H9 (cell line): Measurements from ENCODE around the gene AGBL4. TPM values are rescaled to one million over a fixed set of nuclear protein-coding genes. Genes with fewer than 3 reads are reported as not detected.

Experiments used
- DNase-seq: peaks from one replicate; pipeline ENCODE4 v3.0.0-alpha.2; 2017
- H2AFZ ChIP-seq: one replicate; pipeline ENCODE4 v1.6.1; 2013; ENCODE audit warnings: mild to moderate bottlenecking, low read length, control low read depth, moderate library complexity
- H2AK5ac ChIP-seq: 2 replicates; pipeline ENCODE4 v1.6.1; 2013; ENCODE audit warnings: low read length, control low read depth, mixed read lengths; ENCODE audit not compliant: insufficient read length
- H2BK120ac ChIP-seq: one replicate; pipeline ENCODE4 v1.6.1; 2013; ENCODE audit warnings: low read depth, mild to moderate bottlenecking, low read length, control low read depth, inconsistent platforms; ENCODE audit not compliant: poor library complexity, severe bottlenecking
- H2BK12ac ChIP-seq: 2 replicates; pipeline ENCODE4 v1.6.1; 2013; ENCODE audit warnings: low read length, control low read depth, mixed read lengths, low read depth; ENCODE audit not compliant: insufficient read length
- H2BK15ac ChIP-seq: 2 replicates; pipeline ENCODE4 v1.6.1; 2013; ENCODE audit warnings: low read depth, low read length, control low read depth
- H2BK20ac ChIP-seq: one replicate; pipeline ENCODE4 v1.6.1; 2013; ENCODE audit warnings: low read depth, mild to moderate bottlenecking, low read length, control low read depth, inconsistent platforms; ENCODE audit not compliant: poor library complexity, severe bottlenecking
- H2BK5ac ChIP-seq: 2 replicates; pipeline ENCODE4 v1.6.1; 2013; ENCODE audit warnings: low read length, control low read depth, mixed read lengths; ENCODE audit not compliant: insufficient read length
- H3K14ac ChIP-seq: 2 replicates; pipeline ENCODE4 v1.6.1; 2013; ENCODE audit warnings: low read length, control low read depth; ENCODE audit not compliant: insufficient read depth
- H3K18ac ChIP-seq: 2 replicates; pipeline ENCODE4 v1.6.1; 2013; ENCODE audit warnings: low read depth, mild to moderate bottlenecking, mixed read lengths, low read length, control low read depth; ENCODE audit not compliant: insufficient read length
- H3K23ac ChIP-seq: 2 replicates; pipeline ENCODE4 v1.6.1; 2013; ENCODE audit warnings: low read length, control low read depth, mixed read lengths, low read depth; ENCODE audit not compliant: insufficient read length
- H3K23me2 ChIP-seq: 2 replicates; pipeline ENCODE4 v1.6.1; 2013; ENCODE audit warnings: low read depth, mild to moderate bottlenecking, mixed read lengths, low read length, control low read depth; ENCODE audit not compliant: insufficient read length, poor library complexity, severe bottlenecking
- H3K27ac ChIP-seq: 2 replicates; pipeline ENCODE4 v1.5.1; 2013; ENCODE audit warnings: low read length, control low read depth, mixed read lengths, low read depth; ENCODE audit not compliant: insufficient read length
- H3K27me3 ChIP-seq: 2 replicates; pipeline ENCODE4 v1.6.1; 2013; ENCODE audit warnings: low read length, control low read depth, inconsistent platforms; ENCODE audit not compliant: insufficient read depth
- H3K4ac ChIP-seq: 2 replicates; pipeline ENCODE4 v1.6.1; 2013; ENCODE audit warnings: low read depth, mild to moderate bottlenecking, control low read depth, inconsistent platforms, low read length, moderate library complexity
- H3K4me1 ChIP-seq: 2 replicates; pipeline ENCODE4 v1.6.1; 2013; ENCODE audit warnings: low read length, control low read depth, inconsistent platforms; ENCODE audit not compliant: insufficient read depth
- H3K4me2 ChIP-seq: 2 replicates; pipeline ENCODE4 v1.6.1; 2013; ENCODE audit warnings: low read length, control low read depth, mixed read lengths; ENCODE audit not compliant: insufficient read length, insufficient read depth
- H3K56ac ChIP-seq: 2 replicates; pipeline ENCODE4 v1.6.1; 2013; ENCODE audit warnings: low read depth, mild to moderate bottlenecking, mixed read lengths, low read length, control low read depth; ENCODE audit not compliant: insufficient read length
- H3K79me1 ChIP-seq: 2 replicates; pipeline ENCODE4 v1.6.1; 2013; ENCODE audit warnings: low read depth, mild to moderate bottlenecking, moderate library complexity, low read length, control low read depth, inconsistent platforms; ENCODE audit not compliant: insufficient read depth, poor library complexity, severe bottlenecking
- H3K79me2 ChIP-seq: 2 replicates; pipeline ENCODE4 v1.6.1; 2013; ENCODE audit warnings: low read length, control low read depth, inconsistent platforms; ENCODE audit not compliant: insufficient read depth
- H3K9ac ChIP-seq: 2 replicates; pipeline ENCODE4 v1.6.1; 2013; ENCODE audit warnings: low read length, control low read depth, mixed read lengths; ENCODE audit not compliant: insufficient read length; ENCODE audit errors: extremely low read depth
- H3K9me3 ChIP-seq: one replicate; pipeline ENCODE4 v1.6.1; 2013; ENCODE audit warnings: low read depth, low read length, inconsistent platforms; ENCODE audit not compliant: control insufficient read depth
- H3T11ph ChIP-seq: one replicate; pipeline ENCODE4 v1.6.1; 2013; ENCODE audit warnings: mild to moderate bottlenecking, low read length, control low read depth, inconsistent platforms
- H4K20me1 ChIP-seq: one replicate; pipeline ENCODE4 v1.6.1; 2013; ENCODE audit not compliant: control insufficient read depth, insufficient read length, insufficient read depth
- H4K5ac ChIP-seq: 2 replicates; pipeline ENCODE4 v1.6.1; 2013; ENCODE audit warnings: low read depth, mild to moderate bottlenecking, mixed read lengths, low read length, control low read depth; ENCODE audit not compliant: insufficient read length
- H4K8ac ChIP-seq: replicated peaks from 2 replicates; pipeline ENCODE4 v1.6.1; 2013; ENCODE audit warnings: low read length, control low read depth, mixed read lengths, low read depth; ENCODE audit not compliant: insufficient read length
- H4K91ac ChIP-seq: 2 replicates; pipeline ENCODE4 v1.6.1; 2013; ENCODE audit warnings: low read depth, mild to moderate bottlenecking, moderate library complexity, mixed read lengths, low read length, control low read depth; ENCODE audit not compliant: insufficient read length
- H3K27ac Mint-ChIP-seq, 3 experiments: 2 replicates in 2 of 3; 3 replicates in 1 of 3; pipeline ENCODE4 v1.8.0; 2020 to 2021; ENCODE audit warnings: mixed read lengths in 3 of 3, mild to moderate bottlenecking in 1 of 3, moderate library complexity in 1 of 3
- H3K27me3 Mint-ChIP-seq: 2 replicates; pipeline ENCODE4 v1.8.0; 2021; ENCODE audit warnings: low read depth, mild to moderate bottlenecking, moderate library complexity, mixed read lengths
- H3K36me3 Mint-ChIP-seq, 3 experiments: 2 replicates in 2 of 3; 3 replicates in 1 of 3; pipeline ENCODE4 v1.8.0; 2020 to 2021; ENCODE audit warnings: low read depth in 3 of 3, mixed read lengths in 3 of 3; ENCODE audit not compliant: insufficient read depth in 1 of 3
- H3K4me1 Mint-ChIP-seq, 2 experiments: 2 replicates each; pipeline ENCODE4 v1.8.0; 2020; ENCODE audit warnings: mixed read lengths in 2 of 2
- H3K4me3 Mint-ChIP-seq, 2 experiments: 2 replicates in 1 of 2; 3 replicates in 1 of 2; pipeline ENCODE4 v1.8.0; 2020 to 2021; ENCODE audit warnings: mild to moderate bottlenecking in 2 of 2, mixed read lengths in 2 of 2, moderate library complexity in 1 of 2
- H3K9me3 Mint-ChIP-seq, 2 experiments: 2 replicates in 1 of 2; 3 replicates in 1 of 2; pipeline ENCODE4 v1.8.0; 2020; ENCODE audit warnings: mild to moderate bottlenecking in 2 of 2, mixed read lengths in 2 of 2, moderate library complexity in 1 of 2
- CTCF ChIP-seq: fragments of 200-600 bp; sonication (generic); conservative IDR thresholded peaks from 3 replicates; pipeline ENCODE4 v1.8.0; 2021; ENCODE audit warnings: antibody characterized with exemption, mild to moderate bottlenecking
- WGBS: extraction: QIAGEN DNeasy Blood & Tissue Kit; methylation state at CpG from one replicate; pipeline ENCODE4 v1.1.7; 2013; ENCODE audit warnings: missing lambda C conversion rate, low lambda C conversion rate, mixed read lengths; ENCODE audit not compliant: insufficient read length; ENCODE audit errors: extremely low coverage; 5-methylcytosine and 5-hydroxymethylcytosine counted together
- total RNA-seq: library from RNA; stranded (reverse); gene quantifications from 2 replicates; pipeline ENCODE4 v1.2.1, GENCODE V29; 2021

The AGBL4 gene
- total RNA-seq, 1 experiment from 2014 or later, result not detected

DNA sequence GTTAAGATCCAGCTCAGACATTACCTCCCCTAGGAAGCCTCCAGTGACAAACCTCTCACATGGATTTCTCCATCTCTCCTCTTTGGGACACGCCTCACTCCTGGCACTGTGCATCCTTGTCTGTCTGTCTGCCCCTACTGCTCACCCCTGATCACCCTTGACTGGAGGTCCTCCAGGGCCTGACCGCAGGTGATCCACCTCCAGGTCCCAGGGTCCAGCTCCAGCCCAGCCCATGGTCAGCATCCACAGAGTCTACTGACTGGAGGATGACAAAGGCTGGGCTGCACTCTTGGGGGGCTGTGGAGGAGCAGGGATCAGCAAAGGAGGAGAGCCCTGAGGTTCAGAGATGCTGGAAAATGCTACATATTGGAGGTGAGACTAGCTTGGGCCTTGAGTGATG is 1312.8 kb downstream of the AGBL4 start:
- H2BK12ac ChIP-seq, result no peak overlapping the region
- Mint-ChIP-seq H3K9me3 (no peaks in the 10 kb centered on the region), H3K36me3 (no peaks in the 10 kb centered on the region), H3K4me3 (peak overlapping the region in 1 of 2 experiments; percentile 38; a peak in 2 of 5 replicates), H3K4me1 (peaks cover 16 to 25% of the 10 kb centered on the region in 2 experiments), H3K27me3 (peaks cover 2% of the 10 kb centered on the region), H3K27ac (peak overlapping the region in 2 of 3 experiments; percentile 10 to 36; a peak in 2 of 7 replicates)
- no peak overlapping the region for H2AK5ac ChIP-seq
- no peak overlapping the region for H3K4me2 ChIP-seq
- H3K9ac ChIP-seq, result no peak overlapping the region
- H3K27me3 ChIP-seq, result no peaks in the 10 kb centered on the region; the same call in 1 of the 2 replicates
- no CpG with 5 or more reads among the region's 2 CpGs for WGBS
- no peak overlapping the region for H2BK15ac ChIP-seq
- H3K23me2 ChIP-seq, result no peaks in the 10 kb centered on the region
- no peak overlapping the region for H3K23ac ChIP-seq
- no peak for DNase-seq
- no peaks in the 10 kb centered on the region for H3K9me3 ChIP-seq
- H3K79me1 ChIP-seq, result no peaks in the 10 kb centered on the region
- no peaks in the 10 kb centered on the region for H4K20me1 ChIP-seq
- H2BK5ac ChIP-seq, result no peak overlapping the region
- no peak overlapping the region for H3K4ac ChIP-seq
- no peak overlapping the region for H4K5ac ChIP-seq
- H2AFZ ChIP-seq, result no peak overlapping the region
- H4K8ac ChIP-seq, result no peak overlapping the region
- TF ChIP-seq CTCF, result no peak
- no peak overlapping the region for H3K27ac ChIP-seq
- H3K4me1 ChIP-seq, result no peaks in the 10 kb centered on the region; the same call in 1 of the 2 replicates
- no peak overlapping the region for H3K56ac ChIP-seq
- H3K18ac ChIP-seq, result no peak overlapping the region
- H3K79me2 ChIP-seq, result no peaks in the 10 kb centered on the region
- no peak overlapping the region for H2BK20ac ChIP-seq
- no peak overlapping the region for H4K91ac ChIP-seq
- H3T11ph ChIP-seq, result no peak overlapping the region
- H2BK120ac ChIP-seq, result no peak overlapping the region
- H3K14ac ChIP-seq, result no peak overlapping the region
